GM23248 (cell line): Measurements from ENCODE around the gene ZNF444. TPM values are rescaled to one million over a fixed set of nuclear protein-coding genes. Genes with fewer than 3 reads are reported as not detected.

Experiments used
- DNase-seq: peaks from one replicate; pipeline ENCODE4 v3.0.0-alpha.2; 2015
- H2AFZ ChIP-seq: fragments of 200-600 bp; sonication (generic); 2 replicates; pipeline ENCODE4 v1.6.1; 2016; ENCODE audit warnings: antibody characterized with exemption
- H3F3A ChIP-seq: fragments of 200-600 bp; sonication (generic); 2 replicates; pipeline ENCODE4 v1.6.1; 2016; ENCODE audit warnings: mild to moderate bottlenecking, antibody characterized with exemption, mixed run types; ENCODE audit not compliant: insufficient read depth
- H3K27ac ChIP-seq: fragments of 200-600 bp; sonication (generic); 2 replicates; pipeline ENCODE4 v1.5.1; 2016; ENCODE audit warnings: mild to moderate bottlenecking
- H3K27me3 ChIP-seq: fragments of 200-600 bp; sonication (generic); replicated peaks from 2 replicates; pipeline ENCODE4 v1.6.1; 2016; ENCODE audit warnings: mild to moderate bottlenecking; ENCODE audit not compliant: insufficient read depth
- H3K36me3 ChIP-seq: fragments of 200-600 bp; sonication (generic); 2 replicates; pipeline ENCODE4 v1.6.1; 2016; ENCODE audit warnings: low read depth, mild to moderate bottlenecking
- H3K4me1 ChIP-seq: fragments of 200-600 bp; sonication (generic); 2 replicates; pipeline ENCODE4 v1.6.1; 2016; ENCODE audit warnings: mild to moderate bottlenecking; ENCODE audit not compliant: insufficient read depth
- H3K4me2 ChIP-seq: fragments of 200-600 bp; sonication (generic); one replicate; pipeline ENCODE4 v1.6.1; 2016; ENCODE audit warnings: mild to moderate bottlenecking; ENCODE audit not compliant: unreplicated experiment
- H3K4me3 ChIP-seq: fragments of 200-600 bp; sonication (generic); 2 replicates; pipeline ENCODE4 v1.5.1; 2016; ENCODE audit warnings: mild to moderate bottlenecking
- H3K79me2 ChIP-seq: fragments of 200-600 bp; sonication (generic); 2 replicates; pipeline ENCODE4 v1.6.1; 2016; ENCODE audit warnings: mild to moderate bottlenecking; ENCODE audit not compliant: insufficient read depth
- H3K9ac ChIP-seq: fragments of 200-600 bp; sonication (generic); 2 replicates; pipeline ENCODE4 v1.6.1; 2016; ENCODE audit warnings: mild to moderate bottlenecking
- H3K9me2 ChIP-seq: fragments of 200-600 bp; sonication (generic); 2 replicates; pipeline ENCODE4 v1.6.1; 2016; ENCODE audit warnings: mixed run types, mild to moderate bottlenecking, moderate library complexity; ENCODE audit not compliant: insufficient read depth
- H3K9me3 ChIP-seq: fragments of 200-600 bp; sonication (generic); one replicate; pipeline ENCODE4 v1.6.1; 2017; ENCODE audit warnings: low read depth
- H4K20me1 ChIP-seq: fragments of 200-600 bp; sonication (generic); 2 replicates; pipeline ENCODE4 v1.6.0; 2016; ENCODE audit not compliant: insufficient read depth
- EZH2 ChIP-seq: fragments of 200-600 bp; sonication (generic); IDR thresholded peaks from 2 replicates; pipeline ENCODE4 v1.6.1; 2018; ENCODE audit warnings: antibody characterized with exemption, mild to moderate bottlenecking; ENCODE audit not compliant: insufficient read depth, poor library complexity, severe bottlenecking
- EZH2phosphoT487 ChIP-seq: fragments of 200-600 bp; sonication (generic); IDR thresholded peaks from 2 replicates; pipeline ENCODE4 v1.6.1; 2018; ENCODE audit warnings: antibody characterized with exemption, moderate library complexity, mild to moderate bottlenecking, low read depth; ENCODE audit not compliant: insufficient read depth
- WGBS, 2 experiments: methylation state at CpG; one replicate each; pipeline ENCODE4 v1.1.6; 2015 to 2017; ENCODE audit warnings: low lambda C conversion rate in 2 of 2, low coverage in 1 of 2; ENCODE audit errors: missing lambda C conversion rate in 2 of 2; 5-methylcytosine and 5-hydroxymethylcytosine counted together
- in situ Hi-C: fragments of 300-500 bp; cut with MboI; formaldehyde crosslinking; loops from 2 replicates; pipeline ENCODE4 v1.15.0; 2020
- polyA plus RNA-seq: library from polyadenylated mRNA; unstranded; fragments of >200 nt; fragmentation: Nextera tagmentation; extraction: Ambion mirVana; gene quantifications from 2 replicates; pipeline ENCODE4 v1.2.1, GENCODE V29; 2016
- total RNA-seq: library from RNA; depleted of rRNA; stranded (reverse); fragments of >200 nt; shearing (Covaris generic); gene quantifications from 2 replicates; pipeline ENCODE4 v1.2.3, GENCODE V29; 2014

Gene ZNF444
- total and polyA plus RNA-seq, 2 experiments from 2014 or later = 7.7 to 21.8 TPM

GRCh38 chr19:56177564-56178243 lies 36.6 kb downstream of the ZNF444 start:
- H3K9me3 ChIP-seq = no peaks in the 10 kb centered on the region
- H3K27ac ChIP-seq = no peak overlapping the region
- DNase-seq = no peak
- no peaks in the 10 kb centered on the region for H3K9me2 ChIP-seq
- WGBS, 2 experiments = 30 to 32% methylated on average over 11 of the region's 11 CpGs
- peaks cover 4% of the 10 kb centered on the region; the same call in 1 of the 2 replicates for H3K27me3 ChIP-seq
- in situ Hi-C loops = no loop called here
- H3K9ac ChIP-seq = no peak overlapping the region
- H3K79me2 ChIP-seq = no peaks in the 10 kb centered on the region
- H3K4me2 ChIP-seq = no peak overlapping the region
- no peaks in the 10 kb centered on the region for H4K20me1 ChIP-seq
- no peak for TF ChIP-seq EZH2
- TF ChIP-seq EZH2phosphoT487 = no peak
- H3K36me3 ChIP-seq = no peaks in the 10 kb centered on the region
- no peaks in the 10 kb centered on the region for H3K4me1 ChIP-seq
- no peaks in the 10 kb centered on the region for H3F3A ChIP-seq
- no peak overlapping the region for H3K4me3 ChIP-seq
- H2AFZ ChIP-seq = no peak overlapping the region

GRCh38 chr19:56189785-56190184 lies 48.7 kb downstream of the ZNF444 start:
- DNase-seq = no peak
- Histone ChIP-seq H2AFZ (no peak overlapping the region), H3K27me3 (peaks cover 4% of the 10 kb centered on the region; the same call in 1 of the 2 replicates), H3K4me3 (no peak overlapping the region), H3K9me2 (no peaks in the 10 kb centered on the region), H3K27ac (no peak overlapping the region), H3K9ac (no peak overlapping the region), H3K36me3 (no peaks in the 10 kb centered on the region), H4K20me1 (no peaks in the 10 kb centered on the region), H3K9me3 (no peaks in the 10 kb centered on the region), H3F3A (no peaks in the 10 kb centered on the region), H3K4me1 (no peaks in the 10 kb centered on the region), H3K4me2 (no peak overlapping the region), H3K79me2 (no peaks in the 10 kb centered on the region)
- in situ Hi-C loops = no loop called here
- 54 to 59% methylated on average over 17 of the region's 17 CpGs for WGBS, 2 experiments
- TF ChIP-seq EZH2 (no peak), EZH2phosphoT487 (no peak)

GRCh38 chr19:56191115-56191514 lies 50.0 kb downstream of the ZNF444 start:
- Histone ChIP-seq H2AFZ (no peak overlapping the region), H3F3A (no peaks in the 10 kb centered on the region), H3K4me1 (no peaks in the 10 kb centered on the region), H3K27ac (no peak overlapping the region), H3K9me3 (no peaks in the 10 kb centered on the region), H3K9me2 (no peaks in the 10 kb centered on the region), H3K79me2 (no peaks in the 10 kb centered on the region), H3K9ac (no peak overlapping the region), H3K27me3 (0 out of 2 replicates have a peak, but pooled peaks cover 4% of the 10 kb centered on the region), H4K20me1 (no peaks in the 10 kb centered on the region), H3K4me3 (no peak overlapping the region), H3K4me2 (no peak overlapping the region), H3K36me3 (no peaks in the 10 kb centered on the region)
- in situ Hi-C loops = no loop called here
- no peak for DNase-seq
- WGBS, 2 experiments = 20 to 29% methylated on average over 7 of the region's 7 CpGs
- no peak for TF ChIP-seq EZH2
- TF ChIP-seq EZH2phosphoT487 = no peak

DNA sequence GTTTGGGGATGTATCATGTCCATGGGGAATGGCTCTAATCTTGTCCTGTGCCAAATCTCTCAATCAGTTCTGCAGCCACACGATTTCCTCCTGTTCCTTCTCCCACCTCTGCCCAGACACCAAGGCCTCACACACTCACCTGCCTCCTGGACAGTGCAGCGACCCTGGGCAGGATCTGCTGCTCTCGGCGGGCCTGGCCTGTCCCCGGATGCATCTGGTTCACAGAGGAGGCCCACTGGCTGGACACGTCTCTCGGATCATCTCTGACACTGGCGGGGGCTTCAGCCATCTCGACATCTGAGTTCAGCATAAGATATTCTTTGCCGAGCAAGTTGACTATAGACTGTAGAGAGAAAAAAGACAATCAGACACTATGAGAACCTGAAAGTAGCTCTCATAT lies 50.6 kb downstream of the ZNF444 start:
- H3K9me2 ChIP-seq = no peaks in the 10 kb centered on the region
- H4K20me1 ChIP-seq = no peaks in the 10 kb centered on the region
- H3K4me2 ChIP-seq = no peak overlapping the region
- TF ChIP-seq EZH2 (no peak), EZH2phosphoT487 (no peak)
- DNase-seq = no peak
- 37 to 40% methylated on average over 10 of the region's 10 CpGs for WGBS, 2 experiments
- 0 out of 2 replicates have a peak, but pooled peaks cover 4% of the 10 kb centered on the region for H3K27me3 ChIP-seq
- H3K4me1 ChIP-seq = no peaks in the 10 kb centered on the region
- in situ Hi-C loops = no loop called here
- H3K9me3 ChIP-seq = no peaks in the 10 kb centered on the region
- no peaks in the 10 kb centered on the region for H3F3A ChIP-seq
- H3K9ac ChIP-seq = no peak overlapping the region
- no peak overlapping the region for H3K4me3 ChIP-seq
- no peaks in the 10 kb centered on the region for H3K36me3 ChIP-seq
- no peak overlapping the region for H2AFZ ChIP-seq
- H3K27ac ChIP-seq = no peak overlapping the region
- H3K79me2 ChIP-seq = no peaks in the 10 kb centered on the region
